ENCODE measurements around the gene PPIP5K1. TPM values are rescaled to one million over a fixed set of nuclear protein-coding genes. Genes with fewer than 3 reads are reported as not detected.
"Not testable (repeated sequence)": the region's sequence is repeated elsewhere in the genome, so short reads cannot be mapped to it uniquely, and the experiment has no call there.

Gene PPIP5K1
- total RNA-seq, 1 donor from 2014 or later: 12.8 TPM

- H3K27ac ChIP-seq (replicated peaks): not testable (repeated sequence)
Observed at GRCh38 chr15:43592841-43593240, 2.8 kb upstream of the PPIP5K1 start.

GRCh38 chr15:43574607-43575006 lies 15.4 kb downstream of the PPIP5K1 start:
- H3K4me3 ChIP-seq; DNase-seq; intact Hi-C loops (cut with micrococcal nuclease); H3K4me1 ChIP-seq; H3K36me3 ChIP-seq; H3K27ac ChIP-seq (replicated peaks); H3K9me3 ChIP-seq (replicated peaks); H3K27me3 ChIP-seq (ENCODE audit: low read depth): not testable (repeated sequence)

More at GRCh38 chr15:43592841-43593240, 2.8 kb upstream of the PPIP5K1 start:
- H3K36me3 ChIP-seq; H3K9me3 ChIP-seq (replicated peaks); H3K27me3 ChIP-seq (ENCODE audit: low read depth); H3K4me3 ChIP-seq; intact Hi-C loops (cut with micrococcal nuclease); H3K4me1 ChIP-seq; DNase-seq: not testable (repeated sequence)

DNA sequence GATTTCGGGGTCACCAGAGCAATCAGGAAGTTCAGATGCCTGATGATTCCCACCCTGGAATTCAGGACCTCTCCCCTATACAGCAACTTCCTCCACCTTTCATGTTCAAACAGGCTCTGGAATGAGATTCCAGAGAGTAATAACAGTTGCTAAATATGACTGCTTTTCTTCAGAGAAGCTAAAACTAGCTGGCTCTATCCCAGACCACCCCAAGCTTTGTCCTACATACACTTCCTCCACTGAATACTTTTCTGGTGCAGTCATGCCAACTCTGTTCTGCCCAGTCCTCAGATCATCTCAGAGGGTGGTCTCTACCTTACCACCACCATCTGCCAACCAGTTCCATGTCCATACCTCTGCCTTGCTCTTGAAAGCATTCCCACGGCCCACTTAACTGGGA lies 23.4 kb downstream of the PPIP5K1 start:
- DNase-seq; H3K4me3 ChIP-seq; H3K4me1 ChIP-seq; H3K27me3 ChIP-seq (ENCODE audit: low read depth); H3K9me3 ChIP-seq (replicated peaks); intact Hi-C loops (cut with micrococcal nuclease); H3K36me3 ChIP-seq; H3K27ac ChIP-seq (replicated peaks): not testable (repeated sequence)

GRCh38 chr15:43563793-43564192 lies 26.2 kb downstream of the PPIP5K1 start:
- H3K9me3 ChIP-seq (replicated peaks); H3K4me3 ChIP-seq; H3K27ac ChIP-seq (replicated peaks); H3K27me3 ChIP-seq (ENCODE audit: low read depth); intact Hi-C loops (cut with micrococcal nuclease); H3K4me1 ChIP-seq; DNase-seq; H3K36me3 ChIP-seq: not testable (repeated sequence)

GRCh38 chr15:43562753-43563152 lies 27.3 kb downstream of the PPIP5K1 start:
- DNase-seq; H3K27ac ChIP-seq (replicated peaks); H3K9me3 ChIP-seq (replicated peaks); H3K4me3 ChIP-seq; intact Hi-C loops (cut with micrococcal nuclease); H3K27me3 ChIP-seq (ENCODE audit: low read depth); H3K4me1 ChIP-seq: not testable (repeated sequence)
- peaks cover 10% of the 10 kb centered on the region for H3K36me3 ChIP-seq

- intact Hi-C loops (cut with micrococcal nuclease): no loop called here
- Histone ChIP-seq H3K9me3 (replicated peaks) (no peaks in the 10 kb centered on the region), H3K36me3 (peaks cover 36% of the 10 kb centered on the region), H3K4me1 (no peaks in the 10 kb centered on the region), H3K4me3 (no peak overlapping the region), H3K27me3 (ENCODE audit: low read depth) (no peaks in the 10 kb centered on the region), H3K27ac (replicated peaks) (no peak overlapping the region)
- no peak for TF ChIP-seq CTCF (IDR thresholded peaks at IDR 0.05; ENCODE audit: borderline replicate concordance)
- no peak for DNase-seq
Observed at GRCh38 chr15:43552986-43553385, 37.0 kb downstream of the PPIP5K1 start.

DNA sequence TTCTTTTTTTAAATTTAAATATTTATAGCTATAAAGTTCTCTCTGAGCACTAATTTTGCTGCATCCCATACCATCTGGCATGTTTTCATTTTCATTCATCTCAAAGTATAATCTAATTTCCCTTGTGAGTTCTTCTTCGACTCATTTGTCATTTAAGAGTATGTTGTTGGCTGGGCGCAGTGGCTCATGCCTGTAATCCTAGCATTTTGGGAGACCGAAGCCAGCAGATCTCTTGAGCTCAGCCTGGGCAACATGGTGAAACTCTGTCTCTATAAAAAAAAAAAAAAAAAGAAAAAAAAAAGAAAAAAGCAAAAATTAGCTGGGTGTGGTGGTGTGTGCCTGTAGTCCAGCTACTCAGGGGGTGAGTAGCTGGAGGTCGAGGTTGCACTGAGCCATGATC lies 37.8 kb downstream of the PPIP5K1 start:
- Histone ChIP-seq H3K9me3 (replicated peaks) (peaks cover 7% of the 10 kb centered on the region), H3K27me3 (ENCODE audit: low read depth) (no peaks in the 10 kb centered on the region), H3K36me3 (peaks cover 34% of the 10 kb centered on the region), H3K4me3 (no peak overlapping the region), H3K4me1 (no peaks in the 10 kb centered on the region), H3K27ac (replicated peaks) (no peak overlapping the region)
- no peak for DNase-seq
- intact Hi-C loops (cut with micrococcal nuclease): no loop called here
- no peak for TF ChIP-seq CTCF (IDR thresholded peaks at IDR 0.05; ENCODE audit: borderline replicate concordance)

GRCh38 chr15:43550527-43551363 lies 39.3 kb downstream of the PPIP5K1 start:
- Histone ChIP-seq H3K4me1 (no peaks in the 10 kb centered on the region), H3K27me3 (ENCODE audit: low read depth) (no peaks in the 10 kb centered on the region), H3K4me3 (no peak overlapping the region), H3K27ac (replicated peaks) (no peak overlapping the region), H3K36me3 (peaks cover 24% of the 10 kb centered on the region), H3K9me3 (replicated peaks) (peaks cover 8% of the 10 kb centered on the region)
- no peak for TF ChIP-seq CTCF (IDR thresholded peaks at IDR 0.05; ENCODE audit: borderline replicate concordance)
- no peak for DNase-seq
- intact Hi-C loops (cut with micrococcal nuclease): no loop called here

Measured in left ventricle myocardium inferior (tissue), 1 donor.